Measurements from ENCODE around the gene RFC4.

DNA sequence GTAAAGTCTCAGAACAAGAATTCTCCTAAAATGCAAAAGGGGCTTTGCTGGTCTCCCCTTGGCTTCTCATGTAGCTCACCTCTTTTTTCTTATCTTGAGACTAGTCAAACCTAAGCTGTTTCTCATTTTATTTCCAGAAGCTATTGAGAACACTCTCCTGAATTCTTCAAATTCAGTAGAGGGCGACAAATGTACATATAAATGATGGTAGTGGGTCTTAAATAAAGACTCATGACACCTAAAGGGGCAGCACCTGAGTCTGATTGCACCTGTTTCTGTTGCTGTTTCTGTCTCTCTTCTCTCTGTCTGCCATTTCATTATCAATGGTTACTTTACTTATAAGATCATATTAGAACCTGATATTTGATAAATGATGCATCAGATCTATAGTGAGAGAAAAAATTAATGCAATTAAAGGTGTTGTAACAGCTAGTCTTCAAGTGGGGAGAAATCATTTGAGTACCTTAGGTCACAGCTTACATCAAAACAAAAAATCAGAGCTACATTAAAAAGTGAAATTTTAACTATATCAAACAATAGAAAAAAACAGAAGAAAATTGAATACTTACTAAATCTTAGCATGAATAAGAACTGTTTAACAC is 43.2 kb upstream of the RFC4 start:
- TF ChIP-seq, protein P1, sequence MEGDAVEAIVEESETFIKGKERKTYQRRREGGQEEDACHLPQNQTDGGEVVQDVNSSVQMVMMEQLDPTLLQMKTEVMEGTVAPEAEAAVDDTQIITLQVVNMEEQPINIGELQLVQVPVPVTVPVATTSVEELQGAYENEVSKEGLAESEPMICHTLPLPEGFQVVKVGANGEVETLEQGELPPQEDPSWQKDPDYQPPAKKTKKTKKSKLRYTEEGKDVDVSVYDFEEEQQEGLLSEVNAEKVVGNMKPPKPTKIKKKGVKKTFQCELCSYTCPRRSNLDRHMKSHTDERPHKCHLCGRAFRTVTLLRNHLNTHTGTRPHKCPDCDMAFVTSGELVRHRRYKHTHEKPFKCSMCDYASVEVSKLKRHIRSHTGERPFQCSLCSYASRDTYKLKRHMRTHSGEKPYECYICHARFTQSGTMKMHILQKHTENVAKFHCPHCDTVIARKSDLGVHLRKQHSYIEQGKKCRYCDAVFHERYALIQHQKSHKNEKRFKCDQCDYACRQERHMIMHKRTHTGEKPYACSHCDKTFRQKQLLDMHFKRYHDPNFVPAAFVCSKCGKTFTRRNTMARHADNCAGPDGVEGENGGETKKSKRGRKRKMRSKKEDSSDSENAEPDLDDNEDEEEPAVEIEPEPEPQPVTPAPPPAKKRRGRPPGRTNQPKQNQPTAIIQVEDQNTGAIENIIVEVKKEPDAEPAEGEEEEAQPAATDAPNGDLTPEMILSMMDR (IDR thresholded peaks at IDR 0.05; ENCODE audit: borderline replicate concordance, extremely low read depth, low read length, poor library complexity, severe bottlenecking): peak; percentile 57
- no peak for TF ChIP-seq EZH2 (IDR thresholded peaks at IDR 0.05; ENCODE audit: borderline replicate concordance, low read depth, low read length, severe bottlenecking)

Data from DND-41 (cell line).